IPS-20b (cell line): ENCODE data around the gene NUBP2.
A peak's percentile ranks its signal among the peaks of the same experiment; 100 is the strongest.

Experiments
- H3K27ac ChIP-seq: one replicate; pipeline ENCODE4 v1.5.1; 2013; ENCODE audit warnings: low read length
- H3K27me3 ChIP-seq: 2 replicates; pipeline ENCODE4 v1.6.1; 2013; ENCODE audit warnings: mild to moderate bottlenecking, low read length, inconsistent platforms; ENCODE audit not compliant: insufficient read depth
- H3K36me3 ChIP-seq: 2 replicates; pipeline ENCODE4 v1.6.1; 2013; ENCODE audit warnings: low read depth, mild to moderate bottlenecking, inconsistent platforms, low read length, moderate library complexity; ENCODE audit not compliant: insufficient read depth
- H3K4me1 ChIP-seq: 2 replicates; pipeline ENCODE4 v1.6.1; 2013; ENCODE audit warnings: mild to moderate bottlenecking, control low read depth, inconsistent platforms, low read length, moderate library complexity; ENCODE audit not compliant: insufficient read depth
- H3K4me3 ChIP-seq: 2 replicates; pipeline ENCODE4 v1.5.1; 2013; ENCODE audit warnings: mild to moderate bottlenecking, low read length, inconsistent platforms
- H3K9ac ChIP-seq: 2 replicates; pipeline ENCODE4 v1.6.1; 2013; ENCODE audit warnings: low read depth, mild to moderate bottlenecking, inconsistent platforms, low read length, moderate library complexity
- H3K9me3 ChIP-seq: 2 replicates; pipeline ENCODE4 v1.6.1; 2013; ENCODE audit warnings: mild to moderate bottlenecking, low read depth, low read length, inconsistent platforms; ENCODE audit not compliant: insufficient read depth

The NUBP2 gene

DNA sequence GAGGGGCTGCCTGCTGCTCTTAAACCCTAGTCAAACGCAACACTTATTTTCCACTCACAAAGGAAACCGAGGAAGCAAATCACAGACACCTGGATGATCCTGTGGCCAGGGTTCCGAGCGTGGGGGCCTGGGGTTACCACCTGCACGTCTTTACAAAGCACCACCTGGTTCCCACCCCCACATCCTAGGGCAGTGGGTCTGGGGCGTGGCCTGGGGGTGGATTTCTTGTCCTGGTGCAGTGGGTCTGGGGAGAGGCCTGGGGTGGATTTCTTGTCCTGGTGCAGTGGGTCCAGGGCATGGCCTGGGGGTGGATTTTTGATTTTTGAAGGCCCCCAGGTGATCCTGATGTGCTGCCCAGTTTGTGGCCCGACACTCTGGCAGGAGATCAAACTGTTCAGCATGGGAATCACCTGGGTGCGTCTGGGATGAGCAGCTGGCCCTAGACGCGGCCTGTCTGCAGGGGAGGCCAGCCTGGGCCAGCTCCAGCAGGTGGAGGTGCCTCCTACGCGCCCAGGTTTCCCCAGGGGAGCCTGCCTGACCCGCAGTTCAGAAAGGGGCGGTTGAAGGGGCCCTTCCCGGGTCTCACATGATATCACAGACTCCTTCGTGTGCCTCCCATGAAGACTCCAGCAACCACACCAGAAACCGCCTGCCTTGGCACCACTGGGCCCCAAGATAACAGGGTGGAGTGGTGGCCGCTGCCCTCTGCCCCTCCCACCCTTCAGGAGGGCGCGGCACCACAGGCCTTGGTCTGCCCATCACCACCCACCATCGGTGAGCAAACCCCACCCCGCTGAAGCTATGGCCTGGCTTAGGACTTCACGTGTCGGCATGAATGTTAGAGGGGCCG is 37.6 kb downstream of the NUBP2 start:
- H3K9me3 ChIP-seq = no peaks in the 10 kb centered on the region
- H3K36me3 ChIP-seq = peaks cover 6% of the 10 kb centered on the region; the same call in 1 of the 2 replicates
- no peak overlapping the region for H3K4me3 ChIP-seq
- H3K9ac ChIP-seq = no peak overlapping the region
- no peak overlapping the region for H3K27ac ChIP-seq
- no peaks in the 10 kb centered on the region for H3K4me1 ChIP-seq
- H3K27me3 ChIP-seq = peaks cover 2% of the 10 kb centered on the region; the same call in 1 of the 2 replicates

GRCh38 chr16:1820946-1821290 is 38.2 kb downstream of the NUBP2 start:
- no peak overlapping the region for H3K27ac ChIP-seq
- H3K9ac ChIP-seq = no peak overlapping the region
- H3K36me3 ChIP-seq = peaks cover 6% of the 10 kb centered on the region; the same call in 1 of the 2 replicates
- no peaks in the 10 kb centered on the region for H3K9me3 ChIP-seq
- H3K27me3 ChIP-seq = peaks cover 8% of the 10 kb centered on the region; the same call in 1 of the 2 replicates
- H3K4me3 ChIP-seq = no peak overlapping the region
- no peaks in the 10 kb centered on the region; the same call in 1 of the 2 replicates for H3K4me1 ChIP-seq

GRCh38 chr16:1821861-1822611 is 39.3 kb downstream of the NUBP2 start:
- Histone ChIP-seq H3K9ac (no peak overlapping the region), H3K4me3 (no peak overlapping the region), H3K36me3 (no peaks in the 10 kb centered on the region), H3K9me3 (no peaks in the 10 kb centered on the region), H3K4me1 (no peaks in the 10 kb centered on the region; the same call in 1 of the 2 replicates), H3K27ac (no peak overlapping the region), H3K27me3 (peaks cover 8% of the 10 kb centered on the region; the same call in 1 of the 2 replicates)

GRCh38 chr16:1822801-1823200 is 40.0 kb downstream of the NUBP2 start:
- H3K27ac ChIP-seq = no peak overlapping the region
- H3K9ac ChIP-seq = no peak overlapping the region
- H3K9me3 ChIP-seq = no peaks in the 10 kb centered on the region
- peaks cover 8% of the 10 kb centered on the region; the same call in 1 of the 2 replicates for H3K27me3 ChIP-seq
- H3K4me3 ChIP-seq = no peak overlapping the region
- H3K4me1 ChIP-seq = no peaks in the 10 kb centered on the region; the same call in 1 of the 2 replicates
- H3K36me3 ChIP-seq = no peaks in the 10 kb centered on the region

- Histone ChIP-seq H3K36me3 (no peaks in the 10 kb centered on the region; the same call in 1 of the 2 replicates), H3K4me1 (peaks cover 5% of the 10 kb centered on the region), H3K27me3 (peaks cover 8% of the 10 kb centered on the region; the same call in 1 of the 2 replicates), H3K27ac (no peak overlapping the region), H3K4me3 (no peak overlapping the region), H3K9me3 (no peaks in the 10 kb centered on the region), H3K9ac (no peak overlapping the region)
Observed at GRCh38 chr16:1823821-1824220, 41.1 kb downstream of the NUBP2 start.

- peaks cover 5% of the 10 kb centered on the region for H3K4me1 ChIP-seq
- no peaks in the 10 kb centered on the region for H3K9me3 ChIP-seq
- peaks cover 8% of the 10 kb centered on the region; the same call in 1 of the 2 replicates for H3K27me3 ChIP-seq
- no peak overlapping the region for H3K27ac ChIP-seq
- no peak overlapping the region for H3K9ac ChIP-seq
- H3K4me3 ChIP-seq = peak overlapping the region; percentile 68
- H3K36me3 ChIP-seq = peaks cover 11% of the 10 kb centered on the region; the same call in 1 of the 2 replicates
Observed at GRCh38 chr16:1825381-1825863, 42.7 kb downstream of the NUBP2 start.

- Histone ChIP-seq H3K4me1 (peaks cover 5% of the 10 kb centered on the region), H3K9ac (no peak overlapping the region), H3K36me3 (peaks cover 14% of the 10 kb centered on the region; the same call in 1 of the 2 replicates), H3K9me3 (no peaks in the 10 kb centered on the region), H3K27me3 (peaks cover 8% of the 10 kb centered on the region; the same call in 1 of the 2 replicates), H3K27ac (no peak overlapping the region), H3K4me3 (peak overlapping the region; percentile 68)
Observed at GRCh38 chr16:1825864-1826690, 43.3 kb downstream of the NUBP2 start.

GRCh38 chr16:1826691-1827573 is 44.2 kb downstream of the NUBP2 start, which contains the start of the genes FAHD1 and HAGH:
TSS of gene FAHD1 (plus strand) at chr16:1827206. CDS start at chr16:1827239, 33 bp downstream.
TSS of gene HAGH (minus strand) at chr16:1826825. CDS start at chr16:1826787, 38 bp downstream.
- H3K27me3 ChIP-seq = peaks cover 8% of the 10 kb centered on the region; the same call in 1 of the 2 replicates
- no peaks in the 10 kb centered on the region for H3K9me3 ChIP-seq
- peaks cover 5% of the 10 kb centered on the region for H3K4me1 ChIP-seq
- peaks cover 14% of the 10 kb centered on the region; the same call in 1 of the 2 replicates for H3K36me3 ChIP-seq
- peak within 1 kb of the TSS; percentile 87 for H3K4me3 ChIP-seq
- H3K27ac ChIP-seq = no peak within 1 kb of the TSS
- H3K9ac ChIP-seq = peak within 1 kb of the TSS; percentile 91

- peaks cover 5% of the 10 kb centered on the region for H3K4me1 ChIP-seq
- H3K9me3 ChIP-seq = no peaks in the 10 kb centered on the region
- H3K36me3 ChIP-seq = peaks cover 14% of the 10 kb centered on the region; the same call in 1 of the 2 replicates
- H3K9ac ChIP-seq = no peak overlapping the region
- H3K27ac ChIP-seq = no peak overlapping the region
- H3K27me3 ChIP-seq = peaks cover 8% of the 10 kb centered on the region; the same call in 1 of the 2 replicates
- peak overlapping the region; percentile 87 for H3K4me3 ChIP-seq
Observed at GRCh38 chr16:1828645-1829410, 46.1 kb downstream of the NUBP2 start.
